Astrocyte (in vitro differentiated cells and primary cell): ENCODE measurements around the gene NPTXR. TPM values are rescaled to one million over a fixed set of nuclear protein-coding genes. Genes with fewer than 3 reads are reported as not detected.

Experiments used
- DNase-seq: peaks from one replicate; pipeline ENCODE4 v3.0.0-alpha.2; 2010; ENCODE audit warnings: low read depth
- FAIRE-seq: peaks from 2 replicates; lab custom pipeline; 2011; peaks lifted over from hg19 to GRCh38; lab: Jason Lieb, UNC
- H2AFZ ChIP-seq: 2 replicates; pipeline ENCODE4 v1.6.0; 2012; ENCODE audit warnings: low read depth, low read length, inconsistent platforms
- H3K27ac ChIP-seq: 2 replicates; pipeline ENCODE4 v1.5.1; 2011; ENCODE audit warnings: low read depth, low read length, inconsistent platforms
- H3K27me3 ChIP-seq: 2 replicates; pipeline ENCODE4 v1.6.0; 2011; ENCODE audit warnings: low read length, inconsistent platforms; ENCODE audit not compliant: insufficient read depth
- H3K36me3 ChIP-seq: 2 replicates; pipeline ENCODE4 v1.5.1; 2011; ENCODE audit warnings: low read length, inconsistent platforms; ENCODE audit not compliant: insufficient read depth
- H3K4me1 ChIP-seq: 2 replicates; pipeline ENCODE4 v1.5.1; 2011; ENCODE audit warnings: low read length, inconsistent platforms; ENCODE audit not compliant: insufficient read depth
- H3K4me2 ChIP-seq: 2 replicates; pipeline ENCODE4 v1.6.0; 2012; ENCODE audit warnings: low read length, inconsistent platforms
- H3K4me3 ChIP-seq: 2 replicates; pipeline ENCODE4 v1.5.1; 2011; ENCODE audit warnings: low read depth, mild to moderate bottlenecking, low read length, inconsistent platforms; ENCODE audit not compliant: insufficient read depth
- H3K79me2 ChIP-seq: 2 replicates; pipeline ENCODE4 v1.6.0; 2012; ENCODE audit warnings: mild to moderate bottlenecking, low read length, inconsistent platforms; ENCODE audit not compliant: insufficient read depth
- H3K9ac ChIP-seq: 2 replicates; pipeline ENCODE4 v1.6.0; 2012; ENCODE audit warnings: mild to moderate bottlenecking, low read length, inconsistent platforms
- H3K9me3 ChIP-seq: 2 replicates; pipeline ENCODE4 v1.5.1; 2012; ENCODE audit warnings: low read depth, mild to moderate bottlenecking, low read length, inconsistent platforms; ENCODE audit not compliant: insufficient read depth
- H4K20me1 ChIP-seq: 2 replicates; pipeline ENCODE4 v1.6.0; 2012; ENCODE audit warnings: low read length, inconsistent platforms; ENCODE audit not compliant: insufficient read depth
- H3K27ac Mint-ChIP-seq: one replicate; pipeline ENCODE4 v1.8.0; 2021; ENCODE audit warnings: mild to moderate bottlenecking, mixed read lengths; ENCODE audit not compliant: unreplicated experiment
- H3K27me3 Mint-ChIP-seq: one replicate; pipeline ENCODE4 v1.8.0; 2021; ENCODE audit warnings: low read depth, mixed read lengths; ENCODE audit not compliant: unreplicated experiment
- H3K36me3 Mint-ChIP-seq: one replicate; pipeline ENCODE4 v1.8.0; 2021; ENCODE audit warnings: low read depth, mixed read lengths; ENCODE audit not compliant: unreplicated experiment
- H3K4me1 Mint-ChIP-seq: one replicate; pipeline ENCODE4 v1.8.0; 2021; ENCODE audit warnings: low read depth, mixed read lengths; ENCODE audit not compliant: unreplicated experiment
- H3K4me3 Mint-ChIP-seq: one replicate; pipeline ENCODE4 v1.8.0; 2021; ENCODE audit warnings: mild to moderate bottlenecking, moderate library complexity, mixed read lengths; ENCODE audit not compliant: unreplicated experiment
- H3K9me3 Mint-ChIP-seq: one replicate; pipeline ENCODE4 v1.8.0; 2021; ENCODE audit warnings: mild to moderate bottlenecking, mixed read lengths; ENCODE audit not compliant: unreplicated experiment
- EZH2 ChIP-seq: IDR thresholded peaks from 2 replicates; pipeline ENCODE4 v1.6.1; 2012; ENCODE audit warnings: mild to moderate bottlenecking, low read length, inconsistent platforms; ENCODE audit not compliant: insufficient read depth
- total RNA-seq: library from RNA; stranded (reverse); gene quantifications from 2 replicates; pipeline ENCODE4 v1.2.1, GENCODE V29; 2021
- TF ChIP-seq, protein P1 (sequence below): IDR thresholded peaks from 2 replicates; pipeline ENCODE4 v1.5.1; 2011; ENCODE audit warnings: low read depth, mild to moderate bottlenecking, inconsistent platforms, low read length, moderate library complexity; ENCODE audit not compliant: insufficient read depth

NPTXR gene
- total RNA-seq, 1 donor from 2014 or later: 5.4 TPM

DNA sequence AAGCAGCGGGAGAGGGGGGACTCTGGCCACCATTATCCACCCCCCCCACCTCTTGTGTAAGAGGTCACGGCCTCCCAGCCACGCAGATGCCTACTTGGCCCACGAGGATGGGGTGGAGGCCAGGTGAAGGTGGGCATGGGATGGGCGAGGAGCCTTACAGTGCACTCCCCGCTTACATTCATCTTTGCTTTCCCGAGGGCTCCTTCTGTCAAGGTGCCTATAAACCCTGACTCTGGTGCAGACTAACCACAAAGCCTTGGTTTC is 13.1 kb downstream of the NPTXR start:
- no peak for TF ChIP-seq EZH2
- TF ChIP-seq, protein P1, sequence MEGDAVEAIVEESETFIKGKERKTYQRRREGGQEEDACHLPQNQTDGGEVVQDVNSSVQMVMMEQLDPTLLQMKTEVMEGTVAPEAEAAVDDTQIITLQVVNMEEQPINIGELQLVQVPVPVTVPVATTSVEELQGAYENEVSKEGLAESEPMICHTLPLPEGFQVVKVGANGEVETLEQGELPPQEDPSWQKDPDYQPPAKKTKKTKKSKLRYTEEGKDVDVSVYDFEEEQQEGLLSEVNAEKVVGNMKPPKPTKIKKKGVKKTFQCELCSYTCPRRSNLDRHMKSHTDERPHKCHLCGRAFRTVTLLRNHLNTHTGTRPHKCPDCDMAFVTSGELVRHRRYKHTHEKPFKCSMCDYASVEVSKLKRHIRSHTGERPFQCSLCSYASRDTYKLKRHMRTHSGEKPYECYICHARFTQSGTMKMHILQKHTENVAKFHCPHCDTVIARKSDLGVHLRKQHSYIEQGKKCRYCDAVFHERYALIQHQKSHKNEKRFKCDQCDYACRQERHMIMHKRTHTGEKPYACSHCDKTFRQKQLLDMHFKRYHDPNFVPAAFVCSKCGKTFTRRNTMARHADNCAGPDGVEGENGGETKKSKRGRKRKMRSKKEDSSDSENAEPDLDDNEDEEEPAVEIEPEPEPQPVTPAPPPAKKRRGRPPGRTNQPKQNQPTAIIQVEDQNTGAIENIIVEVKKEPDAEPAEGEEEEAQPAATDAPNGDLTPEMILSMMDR: no peak
- H3K9ac ChIP-seq: no peak overlapping the region

DNA sequence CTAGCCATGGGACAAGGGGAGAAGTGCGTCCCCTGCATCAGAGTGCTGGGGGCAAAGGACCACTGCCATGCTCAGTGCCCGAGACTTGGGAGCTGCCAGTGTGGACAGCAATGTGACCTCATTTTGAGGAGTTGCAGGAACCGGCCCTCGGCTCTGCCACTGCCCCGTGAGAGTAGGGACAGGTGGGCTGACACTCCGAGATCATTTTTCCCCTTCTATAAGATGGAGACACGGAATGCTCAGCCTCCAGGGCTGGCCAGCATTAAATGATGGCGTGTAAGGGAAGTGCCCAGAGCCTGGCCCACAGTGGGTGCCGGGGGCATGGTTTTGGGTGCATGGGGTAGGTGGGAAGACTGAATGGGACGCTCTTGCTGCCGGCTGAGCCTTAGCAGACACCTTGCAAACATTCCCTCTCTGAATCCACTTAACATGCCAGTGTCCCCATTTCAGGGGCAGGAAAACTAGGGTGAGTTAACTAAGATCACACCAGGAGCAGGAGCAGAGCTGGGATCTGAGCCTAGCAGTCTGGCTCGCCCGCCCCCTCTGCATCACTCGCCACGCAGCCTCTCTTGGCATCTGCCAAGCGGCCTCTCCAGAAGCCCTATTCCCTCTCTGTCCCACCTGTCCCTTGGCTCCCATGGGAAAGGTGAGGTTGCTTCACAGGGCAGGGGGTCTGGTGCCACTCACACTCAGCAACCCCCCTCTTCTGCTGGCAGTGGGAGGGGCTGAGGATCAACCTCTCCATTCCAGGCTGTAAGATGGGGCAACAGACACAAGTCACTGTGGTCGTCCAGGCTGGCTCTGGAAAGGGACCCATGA is 13.6 kb downstream of the NPTXR start:
- no peak overlapping the region for H3K4me2 ChIP-seq
- H3K27me3 ChIP-seq: no peaks in the 10 kb centered on the region
- no peak overlapping the region for H3K27ac ChIP-seq
- TF ChIP-seq, protein P1: no peak
- TF ChIP-seq EZH2: no peak
- H3K79me2 ChIP-seq: no peaks in the 10 kb centered on the region
- H4K20me1 ChIP-seq: no peaks in the 10 kb centered on the region
- no peak overlapping the region for H3K9ac ChIP-seq
- Mint-ChIP-seq H3K27me3 (peaks cover 21% of the 10 kb centered on the region), H3K36me3 (peaks cover 3% of the 10 kb centered on the region), H3K27ac (no peak overlapping the region), H3K4me3 (no peak overlapping the region), H3K9me3 (no peaks in the 10 kb centered on the region), H3K4me1 (peaks cover 5% of the 10 kb centered on the region)
- H3K36me3 ChIP-seq: no peaks in the 10 kb centered on the region
- no peak for DNase-seq
- H2AFZ ChIP-seq: no peak overlapping the region
- H3K4me3 ChIP-seq: no peak overlapping the region
- FAIRE-seq: no peak
- H3K9me3 ChIP-seq: no peaks in the 10 kb centered on the region
- H3K4me1 ChIP-seq: no peaks in the 10 kb centered on the region

More for the DNA sequence above, 13.1 kb downstream of the NPTXR start:
- Histone ChIP-seq H3K27me3 (no peaks in the 10 kb centered on the region), H3K4me3 (no peak overlapping the region), H3K79me2 (no peaks in the 10 kb centered on the region), H3K27ac (no peak overlapping the region), H2AFZ (no peak overlapping the region), H3K9me3 (no peaks in the 10 kb centered on the region), H3K4me1 (peaks cover 5% of the 10 kb centered on the region), H3K4me2 (no peak overlapping the region), H4K20me1 (no peaks in the 10 kb centered on the region), H3K36me3 (no peaks in the 10 kb centered on the region)
- Mint-ChIP-seq H3K4me3 (no peak overlapping the region), H3K27me3 (peaks cover 24% of the 10 kb centered on the region), H3K27ac (no peak overlapping the region), H3K36me3 (peaks cover 4% of the 10 kb centered on the region), H3K4me1 (peaks cover 5% of the 10 kb centered on the region), H3K9me3 (no peaks in the 10 kb centered on the region)
- FAIRE-seq (no peak), DNase-seq (no peak)

DNA sequence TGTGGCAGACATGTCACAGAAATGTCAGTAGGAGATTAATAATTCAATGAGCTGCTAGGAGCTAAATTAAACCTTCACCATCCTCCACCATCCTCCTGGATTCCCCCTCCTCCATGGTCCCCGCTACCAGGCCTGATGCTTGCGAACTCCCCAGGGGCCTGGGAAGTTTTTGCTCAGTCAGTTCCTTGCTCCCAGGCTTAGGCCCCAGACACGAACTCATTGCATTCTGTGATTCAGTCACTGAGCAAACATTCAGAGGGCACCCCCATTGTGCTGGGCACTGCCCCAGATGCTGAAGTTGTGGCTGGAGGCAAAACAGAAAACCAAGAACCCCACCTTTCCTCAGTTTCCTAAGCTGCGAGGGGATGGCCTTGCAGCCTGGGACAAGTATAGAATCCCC is 14.3 kb downstream of the NPTXR start:
- no peaks in the 10 kb centered on the region for H3K79me2 ChIP-seq
- no peak overlapping the region for H3K4me3 ChIP-seq
- H3K27me3 ChIP-seq: no peaks in the 10 kb centered on the region
- H3K36me3 ChIP-seq: no peaks in the 10 kb centered on the region
- H3K36me3 Mint-ChIP-seq: peaks cover 3% of the 10 kb centered on the region
- no peak overlapping the region for H3K4me3 Mint-ChIP-seq
- H4K20me1 ChIP-seq: peaks cover 5% of the 10 kb centered on the region
- H3K4me1 ChIP-seq: no peaks in the 10 kb centered on the region
- H3K4me1 Mint-ChIP-seq: peaks cover 5% of the 10 kb centered on the region
- no peak overlapping the region for H3K4me2 ChIP-seq
- no peak overlapping the region for H3K27ac Mint-ChIP-seq
- TF ChIP-seq, protein P1: no peak
- no peak for TF ChIP-seq EZH2
- DNase-seq (no peak), FAIRE-seq (no peak)
- H2AFZ ChIP-seq: no peak overlapping the region
- H3K27me3 Mint-ChIP-seq: peaks cover 19% of the 10 kb centered on the region
- no peaks in the 10 kb centered on the region for H3K9me3 ChIP-seq
- H3K27ac ChIP-seq: no peak overlapping the region
- H3K9ac ChIP-seq: no peak overlapping the region
- peaks cover under 1% of the 10 kb centered on the region for H3K9me3 Mint-ChIP-seq
